ENCODE data around the gene MMP28.

GRCh38 chr17:35766903-35767510 is 28.4 kb downstream of the MMP28 start:
- TF ChIP-seq SUPT20H (IDR thresholded peaks at IDR 0.05; ENCODE audit: borderline replicate concordance, control insufficient read depth, low read depth, low read length) = no peak
- TF ChIP-seq MXI1 (IDR thresholded peaks at IDR 0.05; ENCODE audit: low read depth, low read length) = no peak
- TF ChIP-seq POLR2A (IDR thresholded peaks at IDR 0.05; ENCODE audit: low read depth, low read length) = no peak
- no peak for TF ChIP-seq MTA3 (IDR thresholded peaks at IDR 0.05; ENCODE audit: borderline replicate concordance, low read length)
- no peak for TF ChIP-seq DPF2 (IDR thresholded peaks at IDR 0.05)
- no peak for TF ChIP-seq TCF3 (IDR thresholded peaks at IDR 0.05; ENCODE audit: borderline replicate concordance, insufficient read depth, low read depth, low read length)
- TF ChIP-seq, protein P1, sequence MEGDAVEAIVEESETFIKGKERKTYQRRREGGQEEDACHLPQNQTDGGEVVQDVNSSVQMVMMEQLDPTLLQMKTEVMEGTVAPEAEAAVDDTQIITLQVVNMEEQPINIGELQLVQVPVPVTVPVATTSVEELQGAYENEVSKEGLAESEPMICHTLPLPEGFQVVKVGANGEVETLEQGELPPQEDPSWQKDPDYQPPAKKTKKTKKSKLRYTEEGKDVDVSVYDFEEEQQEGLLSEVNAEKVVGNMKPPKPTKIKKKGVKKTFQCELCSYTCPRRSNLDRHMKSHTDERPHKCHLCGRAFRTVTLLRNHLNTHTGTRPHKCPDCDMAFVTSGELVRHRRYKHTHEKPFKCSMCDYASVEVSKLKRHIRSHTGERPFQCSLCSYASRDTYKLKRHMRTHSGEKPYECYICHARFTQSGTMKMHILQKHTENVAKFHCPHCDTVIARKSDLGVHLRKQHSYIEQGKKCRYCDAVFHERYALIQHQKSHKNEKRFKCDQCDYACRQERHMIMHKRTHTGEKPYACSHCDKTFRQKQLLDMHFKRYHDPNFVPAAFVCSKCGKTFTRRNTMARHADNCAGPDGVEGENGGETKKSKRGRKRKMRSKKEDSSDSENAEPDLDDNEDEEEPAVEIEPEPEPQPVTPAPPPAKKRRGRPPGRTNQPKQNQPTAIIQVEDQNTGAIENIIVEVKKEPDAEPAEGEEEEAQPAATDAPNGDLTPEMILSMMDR (IDR thresholded peaks at IDR 0.05 in 2 of 3, conservative IDR thresholded peaks at IDR 0.05 in 1 of 3; ENCODE audit: control insufficient read depth in 2 of 3, extremely low read depth in 1 of 3, insufficient read depth in 1 of 3, low read depth in 3 of 3, low read length in 3 of 3) = peak; percentile 31 to 52 (median 37); a peak in 4 of 6 replicates
- no peak for TF ChIP-seq CHD2 (IDR thresholded peaks at IDR 0.05; ENCODE audit: borderline replicate concordance, low read depth, low read length)
- no peak for TF ChIP-seq EZH2 (IDR thresholded peaks at IDR 0.05; ENCODE audit: borderline replicate concordance, control insufficient read depth, low read depth, low read length)
